Neural crest cell (in vitro differentiated cells): Measurements from ENCODE around the gene GALR3. TPM values are rescaled to one million over a fixed set of nuclear protein-coding genes. Genes with fewer than 3 reads are reported as not detected.

Experiments used
- DNase-seq: peaks from one replicate; pipeline ENCODE4 v3.0.0; 2021; ENCODE audit warnings: low read depth, mixed read lengths, low spot score
- H3K27ac Mint-ChIP-seq: one replicate; pipeline ENCODE4 v1.8.0; 2021; ENCODE audit warnings: mild to moderate bottlenecking, mixed read lengths; ENCODE audit not compliant: unreplicated experiment
- H3K27me3 Mint-ChIP-seq: 2 replicates; pipeline ENCODE4 v1.8.0; 2021; ENCODE audit warnings: low read depth, mild to moderate bottlenecking, mixed read lengths
- H3K36me3 Mint-ChIP-seq: 2 replicates; pipeline ENCODE4 v1.8.0; 2021; ENCODE audit warnings: low read depth, mild to moderate bottlenecking, mixed read lengths
- H3K4me1 Mint-ChIP-seq: 2 replicates; pipeline ENCODE4 v1.8.0; 2021; ENCODE audit warnings: mixed read lengths
- H3K4me3 Mint-ChIP-seq: one replicate; pipeline ENCODE4 v1.8.0; 2021; ENCODE audit warnings: mild to moderate bottlenecking, mixed read lengths
- H3K9me3 Mint-ChIP-seq: 2 replicates; pipeline ENCODE4 v1.8.0; 2021; ENCODE audit warnings: mixed read lengths
- total RNA-seq: library from RNA; stranded (reverse); gene quantifications from 2 replicates; pipeline ENCODE4 v1.2.1, GENCODE V29; 2021
- TF ChIP-seq, protein P1 (sequence below): fragments of 200-600 bp; sonication (generic); conservative IDR thresholded peaks from 2 replicates; pipeline ENCODE4 v1.5.0; 2021; ENCODE audit warnings: antibody characterized with exemption, mild to moderate bottlenecking

The GALR3 gene
- total RNA-seq, 1 donor from 2014 or later: 0.49 TPM

GRCh38 chr22:37804881-37805809 lies 18.0 kb upstream of the GALR3 start:
- TF ChIP-seq, protein P1, sequence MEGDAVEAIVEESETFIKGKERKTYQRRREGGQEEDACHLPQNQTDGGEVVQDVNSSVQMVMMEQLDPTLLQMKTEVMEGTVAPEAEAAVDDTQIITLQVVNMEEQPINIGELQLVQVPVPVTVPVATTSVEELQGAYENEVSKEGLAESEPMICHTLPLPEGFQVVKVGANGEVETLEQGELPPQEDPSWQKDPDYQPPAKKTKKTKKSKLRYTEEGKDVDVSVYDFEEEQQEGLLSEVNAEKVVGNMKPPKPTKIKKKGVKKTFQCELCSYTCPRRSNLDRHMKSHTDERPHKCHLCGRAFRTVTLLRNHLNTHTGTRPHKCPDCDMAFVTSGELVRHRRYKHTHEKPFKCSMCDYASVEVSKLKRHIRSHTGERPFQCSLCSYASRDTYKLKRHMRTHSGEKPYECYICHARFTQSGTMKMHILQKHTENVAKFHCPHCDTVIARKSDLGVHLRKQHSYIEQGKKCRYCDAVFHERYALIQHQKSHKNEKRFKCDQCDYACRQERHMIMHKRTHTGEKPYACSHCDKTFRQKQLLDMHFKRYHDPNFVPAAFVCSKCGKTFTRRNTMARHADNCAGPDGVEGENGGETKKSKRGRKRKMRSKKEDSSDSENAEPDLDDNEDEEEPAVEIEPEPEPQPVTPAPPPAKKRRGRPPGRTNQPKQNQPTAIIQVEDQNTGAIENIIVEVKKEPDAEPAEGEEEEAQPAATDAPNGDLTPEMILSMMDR: peak; percentile 9
- Mint-ChIP-seq H3K36me3 (no peaks in the 10 kb centered on the region), H3K9me3 (no peaks in the 10 kb centered on the region), H3K27me3 (peaks cover 11% of the 10 kb centered on the region), H3K27ac (no peak overlapping the region), H3K4me1 (peaks cover 63% of the 10 kb centered on the region), H3K4me3 (peak overlapping the region; percentile 94)
- DNase-seq: peak; percentile 82

DNA sequence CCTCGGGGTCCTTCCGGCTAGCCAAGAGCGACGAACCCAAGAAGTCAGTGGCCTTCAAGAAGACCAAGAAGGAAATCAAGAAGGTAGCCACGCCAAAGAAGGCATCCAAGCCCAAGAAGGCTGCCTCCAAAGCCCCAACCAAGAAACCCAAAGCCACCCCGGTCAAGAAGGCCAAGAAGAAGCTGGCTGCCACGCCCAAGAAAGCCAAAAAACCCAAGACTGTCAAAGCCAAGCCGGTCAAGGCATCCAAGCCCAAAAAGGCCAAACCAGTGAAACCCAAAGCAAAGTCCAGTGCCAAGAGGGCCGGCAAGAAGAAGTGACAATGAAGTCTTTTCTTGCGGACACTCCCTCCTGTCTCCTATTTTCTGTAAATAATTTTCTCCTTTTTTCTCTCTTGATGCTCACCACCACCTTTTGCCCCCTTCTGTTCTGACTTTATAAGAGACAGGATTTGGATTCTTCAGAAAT lies 17.3 kb upstream of the GALR3 start:
- Mint-ChIP-seq H3K9me3 (no peaks in the 10 kb centered on the region), H3K36me3 (no peaks in the 10 kb centered on the region), H3K4me3 (peak overlapping the region; percentile 94), H3K27me3 (peaks cover 8% of the 10 kb centered on the region), H3K27ac (no peak overlapping the region), H3K4me1 (peaks cover 63% of the 10 kb centered on the region)
- TF ChIP-seq, protein P1: no peak
- no peak for DNase-seq

DNA sequence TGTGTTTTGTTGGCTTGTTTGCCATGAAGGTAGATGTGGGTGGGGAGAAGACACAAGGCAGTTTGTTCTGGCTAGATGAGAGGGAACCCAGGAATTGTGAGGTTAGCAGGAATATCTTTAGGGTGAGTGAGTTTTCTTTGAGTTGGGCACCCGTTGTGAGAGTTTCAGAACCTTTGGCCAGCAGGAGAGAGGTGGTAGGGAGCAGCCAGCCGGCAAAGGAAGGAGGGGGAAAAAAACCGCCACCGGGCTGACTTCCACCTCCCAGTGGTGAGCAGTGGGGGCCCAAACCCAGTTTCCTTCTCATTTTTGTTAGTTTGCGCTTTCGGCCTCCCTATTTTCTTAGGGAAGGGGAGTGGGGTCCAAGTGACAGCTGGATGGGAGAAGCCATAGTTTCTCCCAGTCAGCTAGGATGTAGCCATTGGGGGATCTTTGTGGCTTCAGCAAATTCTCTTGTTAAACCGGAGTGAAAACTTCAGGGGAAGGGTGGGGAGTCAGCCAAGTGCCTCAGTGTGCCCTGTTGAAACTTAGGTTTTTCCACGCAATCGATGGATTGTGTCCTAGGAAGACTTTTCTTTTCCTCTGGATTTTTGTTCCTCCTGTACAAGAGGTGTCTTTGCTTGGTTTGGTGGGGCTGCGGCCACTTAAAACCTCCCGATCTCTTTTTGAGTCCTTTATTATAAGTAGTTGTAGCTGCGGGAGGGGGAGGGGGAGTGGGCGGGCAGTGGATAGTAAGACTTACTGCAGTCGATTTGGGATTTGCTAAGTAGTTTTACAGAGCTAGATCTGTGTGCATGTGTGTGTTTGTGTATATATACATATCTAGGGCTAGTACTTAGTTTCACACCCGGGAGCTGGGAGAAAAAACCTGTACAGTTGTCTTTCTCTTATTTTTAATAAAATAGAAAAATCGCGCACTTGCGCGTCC lies 16.5 kb upstream of the GALR3 start:
- peaks cover 63% of the 10 kb centered on the region for H3K4me1 Mint-ChIP-seq
- TF ChIP-seq, protein P1: no peak
- H3K4me3 Mint-ChIP-seq: peak overlapping the region; percentile 94
- H3K27ac Mint-ChIP-seq: peak overlapping the region; percentile 37
- H3K9me3 Mint-ChIP-seq: no peaks in the 10 kb centered on the region
- peaks cover 8% of the 10 kb centered on the region for H3K27me3 Mint-ChIP-seq
- H3K36me3 Mint-ChIP-seq: no peaks in the 10 kb centered on the region
- DNase-seq: no peak

DNA sequence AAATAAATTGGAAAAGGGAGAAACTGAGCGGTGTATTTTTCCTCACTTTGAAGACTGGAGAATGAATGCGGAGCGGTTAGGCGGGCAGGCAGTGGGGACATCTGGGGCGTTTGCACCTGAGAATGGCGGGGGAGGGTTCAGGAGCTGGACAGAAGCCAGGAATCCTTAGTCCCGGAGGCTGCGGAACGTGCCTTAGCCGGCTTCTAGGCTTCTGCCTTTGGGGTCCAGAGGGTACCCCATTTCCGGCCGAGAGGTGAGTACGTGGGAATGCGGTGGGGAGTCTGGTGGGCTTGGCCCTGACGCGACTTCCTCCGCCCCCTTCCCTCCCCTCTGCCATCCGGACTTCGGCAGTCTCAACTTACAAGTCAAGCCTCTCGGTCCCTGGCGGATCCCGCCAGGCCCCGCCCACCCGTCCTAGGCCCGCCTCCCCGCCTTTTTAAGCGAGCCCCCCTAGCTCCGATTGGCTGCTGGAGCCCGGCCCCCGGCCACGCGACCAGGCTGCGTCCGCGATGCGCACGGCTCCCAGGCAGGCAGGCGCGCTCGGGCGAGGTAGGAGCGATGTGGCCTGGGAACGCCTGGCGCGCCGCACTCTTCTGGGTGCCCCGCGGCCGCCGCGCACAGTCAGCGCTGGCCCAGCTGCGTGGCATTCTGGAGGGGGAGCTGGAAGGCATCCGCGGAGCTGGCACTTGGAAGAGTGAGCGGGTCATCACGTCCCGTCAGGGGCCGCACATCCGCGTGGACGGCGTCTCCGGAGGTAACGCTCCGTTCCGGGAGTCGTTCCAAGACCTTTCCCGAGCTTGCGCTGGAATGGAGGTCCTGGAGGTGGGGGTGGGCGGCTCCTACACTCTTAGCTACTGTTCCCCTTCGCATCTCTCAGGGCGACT lies 15.5 kb upstream of the GALR3 start, which contains the start of gene GCAT:
TSS of gene GCAT (plus strand) at position 525 of the 884 bp plus-strand sequence. CDS start at position 559, 34 bp downstream.
- Mint-ChIP-seq H3K4me3 (peak within 1 kb of the TSS; percentile 94), H3K4me1 (peaks cover 58% of the 10 kb centered on the region), H3K9me3 (no peaks in the 10 kb centered on the region), H3K27ac (peak within 1 kb of the TSS; percentile 78), H3K27me3 (peaks cover 8% of the 10 kb centered on the region), H3K36me3 (no peaks in the 10 kb centered on the region)
- TF ChIP-seq, protein P1: no peak
- peak; percentile 84 for DNase-seq
